Mesendoderm (in vitro differentiated cells): ENCODE results near the gene SFTA2.

Experiments
- DNase-seq: peaks from one replicate; pipeline ENCODE4 v3.0.0; 2013
- H2AK5ac ChIP-seq: 2 replicates; pipeline ENCODE4 v1.6.1; 2013; ENCODE audit warnings: low read length, inconsistent platforms
- H2BK120ac ChIP-seq: 2 replicates; pipeline ENCODE4 v1.6.1; 2013; ENCODE audit warnings: low read depth, mild to moderate bottlenecking, low read length, moderate library complexity, mixed read lengths
- H2BK15ac ChIP-seq: replicated peaks from 2 replicates; pipeline ENCODE4 v1.6.1; 2013; ENCODE audit warnings: low read depth, mild to moderate bottlenecking, moderate library complexity
- H2BK5ac ChIP-seq: 2 replicates; pipeline ENCODE4 v1.6.1; 2013; ENCODE audit warnings: low read length, inconsistent platforms
- H3K18ac ChIP-seq: 2 replicates; pipeline ENCODE4 v1.6.1; 2013; ENCODE audit warnings: mild to moderate bottlenecking, low read length, mixed read lengths
- H3K23ac ChIP-seq: one replicate; pipeline ENCODE4 v1.6.1; 2013; ENCODE audit warnings: low read length
- H3K27ac ChIP-seq: 2 replicates; pipeline ENCODE4 v1.5.1; 2013; ENCODE audit warnings: low read depth, mild to moderate bottlenecking, inconsistent platforms, low read length, moderate library complexity
- H3K27me3 ChIP-seq: 2 replicates; pipeline ENCODE4 v1.6.1; 2013; ENCODE audit warnings: low read length, control low read depth, mild to moderate bottlenecking, inconsistent platforms; ENCODE audit not compliant: insufficient read depth, poor library complexity
- H3K36me3 ChIP-seq: 2 replicates; pipeline ENCODE4 v1.6.1; 2013; ENCODE audit warnings: low read length, inconsistent platforms; ENCODE audit not compliant: control insufficient read depth, insufficient read depth
- H3K4ac ChIP-seq: one replicate; pipeline ENCODE4 v1.6.1; 2013; ENCODE audit warnings: low read depth, mild to moderate bottlenecking, low read length, moderate library complexity
- H3K4me1 ChIP-seq: 2 replicates; pipeline ENCODE4 v1.6.1; 2013; ENCODE audit warnings: low read depth, low read length, inconsistent platforms; ENCODE audit not compliant: control insufficient read depth
- H3K4me2 ChIP-seq: 2 replicates; pipeline ENCODE4 v1.6.1; 2013; ENCODE audit warnings: low read length
- H3K4me3 ChIP-seq: 2 replicates; pipeline ENCODE4 v1.5.1; 2013; ENCODE audit warnings: mild to moderate bottlenecking, low read length
- H3K56ac ChIP-seq: one replicate; pipeline ENCODE4 v1.6.1; 2013; ENCODE audit warnings: low read length
- H3K79me1 ChIP-seq: 2 replicates; pipeline ENCODE4 v1.6.1; 2013; ENCODE audit warnings: low read length, inconsistent platforms
- H3K79me2 ChIP-seq: 2 replicates; pipeline ENCODE4 v1.6.1; 2013; ENCODE audit warnings: mild to moderate bottlenecking, low read length; ENCODE audit not compliant: control insufficient read depth, insufficient read depth
- H3K9ac ChIP-seq: 2 replicates; pipeline ENCODE4 v1.6.1; 2013; ENCODE audit warnings: low read length, inconsistent platforms
- H4K5ac ChIP-seq: one replicate; pipeline ENCODE4 v1.6.1; 2013; ENCODE audit warnings: low read length
- H4K8ac ChIP-seq: one replicate; pipeline ENCODE4 v1.6.1; 2013; ENCODE audit warnings: low read depth, mild to moderate bottlenecking, control low read depth, low read length, moderate library complexity
- WGBS: extraction: QIAGEN DNeasy Blood & Tissue Kit; methylation state at CpG from one replicate; pipeline ENCODE4 v1.1.7; 2013; ENCODE audit warnings: low lambda C conversion rate, missing lambda C conversion rate; ENCODE audit not compliant: insufficient coverage; ENCODE audit errors: extremely low coverage; 5-methylcytosine and 5-hydroxymethylcytosine counted together

The SFTA2 gene

GRCh38 chr6:30891816-30892538 is 40.0 kb downstream of the SFTA2 start:
- no peak overlapping the region for H3K56ac ChIP-seq
- H3K79me2 ChIP-seq, result peaks cover 24% of the 10 kb centered on the region
- no peak overlapping the region for H2BK120ac ChIP-seq
- no peak overlapping the region for H3K27ac ChIP-seq
- no peak overlapping the region for H3K4me3 ChIP-seq
- no peak overlapping the region for H3K9ac ChIP-seq
- H2AK5ac ChIP-seq, result no peak overlapping the region
- H3K18ac ChIP-seq, result no peak overlapping the region
- no peak overlapping the region for H4K8ac ChIP-seq
- no peaks in the 10 kb centered on the region for H3K4me1 ChIP-seq
- H3K36me3 ChIP-seq, result peaks cover 17% of the 10 kb centered on the region
- H2BK15ac ChIP-seq, result no peak overlapping the region
- no peak overlapping the region for H4K5ac ChIP-seq
- WGBS, result no CpG with 5 or more reads among the region's 21 CpGs
- H2BK5ac ChIP-seq, result no peak overlapping the region
- H3K4ac ChIP-seq, result no peak overlapping the region
- no peak for DNase-seq
- peaks cover 14% of the 10 kb centered on the region for H3K79me1 ChIP-seq
- no peak overlapping the region for H3K23ac ChIP-seq
- H3K4me2 ChIP-seq, result no peak overlapping the region
- no peaks in the 10 kb centered on the region for H3K27me3 ChIP-seq

- no peak overlapping the region for H3K4me2 ChIP-seq
- no peak overlapping the region for H3K18ac ChIP-seq
- no CpG with 5 or more reads among the region's 4 CpGs for WGBS
- H3K4me1 ChIP-seq, result peaks cover 5% of the 10 kb centered on the region
- H3K56ac ChIP-seq, result no peak overlapping the region
- H3K27me3 ChIP-seq, result no peaks in the 10 kb centered on the region
- H4K8ac ChIP-seq, result no peak overlapping the region
- no peak overlapping the region for H2BK15ac ChIP-seq
- H3K4ac ChIP-seq, result no peak overlapping the region
- H3K27ac ChIP-seq, result no peak overlapping the region
- H3K36me3 ChIP-seq, result peaks cover 17% of the 10 kb centered on the region
- DNase-seq, result no peak
- no peak overlapping the region for H3K4me3 ChIP-seq
- H2BK5ac ChIP-seq, result no peak overlapping the region
- no peak overlapping the region for H4K5ac ChIP-seq
- H2BK120ac ChIP-seq, result no peak overlapping the region
- peaks cover 14% of the 10 kb centered on the region for H3K79me1 ChIP-seq
- no peak overlapping the region for H2AK5ac ChIP-seq
- H3K23ac ChIP-seq, result no peak overlapping the region
- H3K9ac ChIP-seq, result no peak overlapping the region
- peaks cover 29% of the 10 kb centered on the region for H3K79me2 ChIP-seq
These were observed 40.6 kb downstream of the SFTA2 start for GRCh38 chr6:30891450-30891723.

- H3K4me1 ChIP-seq, result peaks cover 5% of the 10 kb centered on the region
- H3K36me3 ChIP-seq, result peaks cover 17% of the 10 kb centered on the region
- WGBS, result no CpG with 5 or more reads among the region's 12 CpGs
These were observed 41.1 kb downstream of the SFTA2 start for GRCh38 chr6:30890646-30891449.

GRCh38 chr6:30889921-30890645 is 41.9 kb downstream of the SFTA2 start:
- Histone ChIP-seq H2BK120ac (no peak overlapping the region), H2BK15ac (no peak overlapping the region), H3K4me3 (no peak overlapping the region), H3K79me1 (peaks cover 18% of the 10 kb centered on the region), H2AK5ac (no peak overlapping the region), H3K18ac (no peak overlapping the region), H3K4ac (no peak overlapping the region), H3K79me2 (peaks cover 38% of the 10 kb centered on the region), H3K23ac (no peak overlapping the region), H3K9ac (no peak overlapping the region), H3K56ac (no peak overlapping the region), H2BK5ac (no peak overlapping the region), H3K4me1 (peaks cover 11% of the 10 kb centered on the region), H4K5ac (no peak overlapping the region), H3K36me3 (peaks cover 17% of the 10 kb centered on the region), H3K27ac (no peak overlapping the region), H3K4me2 (no peak overlapping the region), H4K8ac (no peak overlapping the region), H3K27me3 (no peaks in the 10 kb centered on the region)
- no peak for DNase-seq
- no CpG with 5 or more reads among the region's 14 CpGs for WGBS

More at GRCh38 chr6:30890646-30891449, 41.1 kb downstream of the SFTA2 start:
- H3K56ac ChIP-seq, result no peak overlapping the region
- H2AK5ac ChIP-seq, result no peak overlapping the region
- H3K18ac ChIP-seq, result no peak overlapping the region
- H4K5ac ChIP-seq, result no peak overlapping the region
- H3K27me3 ChIP-seq, result no peaks in the 10 kb centered on the region
- no peak overlapping the region for H4K8ac ChIP-seq
- no peak overlapping the region for H2BK5ac ChIP-seq
- no peak overlapping the region for H3K9ac ChIP-seq
- no peak overlapping the region for H3K4me3 ChIP-seq
- H3K79me2 ChIP-seq, result peaks cover 31% of the 10 kb centered on the region
- peaks cover 14% of the 10 kb centered on the region for H3K79me1 ChIP-seq
- no peak overlapping the region for H3K4me2 ChIP-seq
- H2BK15ac ChIP-seq, result no peak overlapping the region
- H3K4ac ChIP-seq, result no peak overlapping the region
- H2BK120ac ChIP-seq, result no peak overlapping the region
- DNase-seq, result no peak
- H3K27ac ChIP-seq, result no peak overlapping the region
- H3K23ac ChIP-seq, result no peak overlapping the region

- Histone ChIP-seq H3K56ac (no peak overlapping the region), H3K36me3 (peaks cover 14% of the 10 kb centered on the region)
These were observed 42.5 kb downstream of the SFTA2 start for GRCh38 chr6:30889496-30889885.

More at GRCh38 chr6:30889496-30889885, 42.5 kb downstream of the SFTA2 start:
- no CpG with 5 or more reads among the region's 4 CpGs for WGBS
- Histone ChIP-seq H3K9ac (no peak overlapping the region), H3K23ac (no peak overlapping the region), H4K5ac (no peak overlapping the region), H3K4me1 (peaks cover 11% of the 10 kb centered on the region), H2BK120ac (no peak overlapping the region), H3K4me2 (no peak overlapping the region), H3K27me3 (no peaks in the 10 kb centered on the region), H2BK5ac (no peak overlapping the region), H2AK5ac (no peak overlapping the region), H3K27ac (no peak overlapping the region), H3K79me2 (peaks cover 43% of the 10 kb centered on the region), H3K18ac (no peak overlapping the region), H3K4me3 (no peak overlapping the region), H4K8ac (no peak overlapping the region), H3K4ac (no peak overlapping the region), H2BK15ac (no peak overlapping the region), H3K79me1 (peaks cover 18% of the 10 kb centered on the region)
- no peak for DNase-seq
